Measurements from ENCODE around the gene LAMP1.

Gene LAMP1

GRCh38 chr13:113272031-113272430, 25.0 kb upstream of the LAMP1 start:
- H3K4me3 ChIP-seq (ENCODE audit: low read depth, low read length): no peak overlapping the region
- TF ChIP-seq, protein P1, sequence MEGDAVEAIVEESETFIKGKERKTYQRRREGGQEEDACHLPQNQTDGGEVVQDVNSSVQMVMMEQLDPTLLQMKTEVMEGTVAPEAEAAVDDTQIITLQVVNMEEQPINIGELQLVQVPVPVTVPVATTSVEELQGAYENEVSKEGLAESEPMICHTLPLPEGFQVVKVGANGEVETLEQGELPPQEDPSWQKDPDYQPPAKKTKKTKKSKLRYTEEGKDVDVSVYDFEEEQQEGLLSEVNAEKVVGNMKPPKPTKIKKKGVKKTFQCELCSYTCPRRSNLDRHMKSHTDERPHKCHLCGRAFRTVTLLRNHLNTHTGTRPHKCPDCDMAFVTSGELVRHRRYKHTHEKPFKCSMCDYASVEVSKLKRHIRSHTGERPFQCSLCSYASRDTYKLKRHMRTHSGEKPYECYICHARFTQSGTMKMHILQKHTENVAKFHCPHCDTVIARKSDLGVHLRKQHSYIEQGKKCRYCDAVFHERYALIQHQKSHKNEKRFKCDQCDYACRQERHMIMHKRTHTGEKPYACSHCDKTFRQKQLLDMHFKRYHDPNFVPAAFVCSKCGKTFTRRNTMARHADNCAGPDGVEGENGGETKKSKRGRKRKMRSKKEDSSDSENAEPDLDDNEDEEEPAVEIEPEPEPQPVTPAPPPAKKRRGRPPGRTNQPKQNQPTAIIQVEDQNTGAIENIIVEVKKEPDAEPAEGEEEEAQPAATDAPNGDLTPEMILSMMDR (IDR thresholded peaks at IDR 0.05; ENCODE audit: low read depth, low read length, missing control alignments): no peak
- no peak for DNase-seq (ENCODE audit: low read depth)

GRCh38 chr13:113272701-113273181, 24.3 kb upstream of the LAMP1 start:
- H3K4me3 ChIP-seq (ENCODE audit: low read depth, low read length): no peak overlapping the region
- TF ChIP-seq, protein P1 (IDR thresholded peaks at IDR 0.05; ENCODE audit: low read depth, low read length, missing control alignments): no peak
- DNase-seq (ENCODE audit: low read depth): no peak

DNA sequence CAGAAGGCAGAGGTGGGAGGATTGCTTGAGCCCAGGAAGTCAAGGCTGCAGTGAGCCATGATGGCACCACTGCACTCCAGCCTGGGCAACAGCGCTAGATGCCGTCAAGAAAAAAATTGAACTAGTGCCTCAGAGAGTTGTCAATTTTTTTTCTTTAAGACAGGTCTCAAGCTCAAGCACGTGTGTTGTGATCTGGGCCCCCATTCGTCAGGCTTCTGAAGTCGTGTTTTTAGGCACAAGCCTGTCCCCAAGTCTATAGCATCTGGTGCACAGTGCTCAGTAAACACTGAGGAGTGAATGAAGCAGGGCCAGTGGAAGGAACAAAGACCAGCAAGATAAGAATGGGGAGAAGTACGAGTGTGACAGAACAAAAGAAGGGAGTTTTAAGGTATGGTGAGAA, 23.7 kb upstream of the LAMP1 start:
- TF ChIP-seq, protein P1 (IDR thresholded peaks at IDR 0.05; ENCODE audit: low read depth, low read length, missing control alignments): no peak
- no peak for DNase-seq (ENCODE audit: low read depth)
- no peak overlapping the region for H3K4me3 ChIP-seq (ENCODE audit: low read depth, low read length)

DNA sequence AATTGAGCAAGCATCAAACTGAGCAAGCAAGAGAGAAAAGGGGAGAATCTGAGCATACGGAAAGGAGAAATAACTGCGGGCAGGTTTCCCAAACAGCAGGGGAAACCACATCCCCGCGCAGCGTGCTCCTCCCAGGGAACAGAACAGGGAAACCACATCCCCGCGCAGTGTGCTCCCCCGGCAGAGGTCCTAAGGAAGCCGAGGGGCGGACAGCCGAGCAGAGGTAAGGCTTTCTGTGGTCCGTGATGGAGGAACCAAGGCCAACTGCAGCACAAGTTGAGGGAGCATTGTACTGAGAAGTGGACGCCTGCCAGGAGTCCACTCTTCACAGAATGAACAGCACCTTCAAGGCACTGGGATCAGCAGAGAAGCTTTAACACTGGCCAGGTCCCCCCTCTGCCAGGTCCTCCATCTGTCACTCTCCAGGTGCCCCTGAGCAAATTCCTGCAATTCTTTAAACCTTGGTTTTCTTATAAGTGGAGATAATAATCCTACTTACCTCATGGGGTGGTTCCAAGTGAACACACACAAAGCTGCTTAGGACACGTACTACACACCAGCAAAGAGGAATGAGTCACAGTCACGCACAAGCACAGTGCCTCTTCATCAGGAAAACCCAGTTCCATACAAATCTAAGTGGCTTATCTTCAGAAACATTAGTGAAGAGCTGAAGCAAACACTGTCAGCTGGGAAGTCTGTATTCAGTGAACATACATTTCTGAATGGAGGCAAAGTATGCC, 23.0 kb upstream of the LAMP1 start:
- no peak overlapping the region for H3K4me3 ChIP-seq (ENCODE audit: low read depth, low read length)
- no peak for DNase-seq (ENCODE audit: low read depth)
- TF ChIP-seq, protein P1 (IDR thresholded peaks at IDR 0.05; ENCODE audit: low read depth, low read length, missing control alignments): no peak

GRCh38 chr13:113274721-113275120, 22.3 kb upstream of the LAMP1 start:
- no peak for DNase-seq (ENCODE audit: low read depth)

DNA sequence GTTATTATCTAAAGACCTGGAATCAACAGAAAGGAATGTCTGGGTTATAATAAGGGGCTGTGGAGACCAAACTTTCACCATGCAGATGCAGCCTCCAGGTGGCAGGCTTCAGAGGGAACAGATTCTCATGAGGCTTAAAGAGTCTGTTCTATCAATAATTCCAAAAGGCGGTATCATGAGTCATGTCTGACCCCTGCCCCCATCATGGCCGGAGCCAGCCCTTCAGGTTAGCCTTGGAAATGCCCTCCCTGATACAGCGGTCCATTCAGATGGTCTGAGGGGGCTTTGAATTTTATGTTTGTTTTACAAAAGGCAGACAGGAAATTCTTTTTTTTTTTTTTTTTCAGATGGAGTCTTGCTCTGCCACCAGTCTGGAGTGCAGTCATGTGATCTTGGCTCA, 21.7 kb upstream of the LAMP1 start:
- H3K4me3 ChIP-seq (ENCODE audit: low read depth, low read length): no peak overlapping the region
- DNase-seq (ENCODE audit: low read depth): no peak
- TF ChIP-seq, protein P1 (IDR thresholded peaks at IDR 0.05; ENCODE audit: low read depth, low read length, missing control alignments): peak; percentile 40

More at GRCh38 chr13:113274721-113275120, 22.3 kb upstream of the LAMP1 start:
- TF ChIP-seq, protein P1 (IDR thresholded peaks at IDR 0.05; ENCODE audit: low read depth, low read length, missing control alignments): no peak
- H3K4me3 ChIP-seq (ENCODE audit: low read depth, low read length): no peak overlapping the region

DNA sequence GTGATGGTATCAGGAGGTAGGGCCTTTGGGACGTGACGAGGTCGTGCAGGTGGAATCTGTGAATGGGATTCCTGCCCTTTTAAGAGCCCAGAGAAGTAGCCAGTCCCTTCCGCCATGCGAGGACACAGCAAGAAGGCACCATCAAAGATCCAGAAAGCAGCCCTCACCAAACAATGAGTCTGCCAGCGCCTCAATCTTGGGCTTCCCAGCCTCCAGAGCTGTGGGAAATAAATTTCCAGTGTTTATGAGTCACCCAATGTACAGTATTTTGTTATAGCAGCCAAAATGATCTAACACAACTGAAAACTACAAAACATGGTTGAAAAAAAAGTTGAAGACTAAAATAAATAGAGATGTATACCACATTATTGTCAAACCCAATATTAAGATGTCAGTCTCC, 16.9 kb upstream of the LAMP1 start:
- no peak overlapping the region for H3K4me3 ChIP-seq (ENCODE audit: low read depth, low read length)
- TF ChIP-seq, protein P1 (IDR thresholded peaks at IDR 0.05; ENCODE audit: low read depth, low read length, missing control alignments): no peak
- DNase-seq (ENCODE audit: low read depth): no peak

Measured in GM12864 (cell line).